Stimulated activated naive CD8-positive, alpha-beta T cell treated with anti-CD3 and anti-CD28 coated beads, Interleukin-15, Interleukin-2, amounts not matched to agents 100 ng/mL and 50 ng/mL, for 24 hours (primary cell): ENCODE data around the gene ANKRD31.
A peak's percentile ranks its signal among the peaks of the same experiment; 100 is the strongest.

Source experiments
- H3K27ac Mint-ChIP-seq: one replicate; pipeline ENCODE4 v1.8.0; 2021; ENCODE audit warnings: mild to moderate bottlenecking, mixed read lengths
- H3K27me3 Mint-ChIP-seq: one replicate; pipeline ENCODE4 v1.8.0; 2021; ENCODE audit warnings: mixed read lengths
- H3K36me3 Mint-ChIP-seq: one replicate; pipeline ENCODE4 v1.8.0; 2021; ENCODE audit warnings: low read depth, mixed read lengths
- H3K4me1 Mint-ChIP-seq: one replicate; pipeline ENCODE4 v1.8.0; 2021; ENCODE audit warnings: low read depth, mixed read lengths
- H3K4me3 Mint-ChIP-seq: one replicate; pipeline ENCODE4 v1.8.0; 2021; ENCODE audit warnings: mild to moderate bottlenecking, mixed read lengths
- H3K9me3 Mint-ChIP-seq: one replicate; pipeline ENCODE4 v1.8.0; 2021; ENCODE audit warnings: mixed read lengths

ANKRD31 gene

DNA sequence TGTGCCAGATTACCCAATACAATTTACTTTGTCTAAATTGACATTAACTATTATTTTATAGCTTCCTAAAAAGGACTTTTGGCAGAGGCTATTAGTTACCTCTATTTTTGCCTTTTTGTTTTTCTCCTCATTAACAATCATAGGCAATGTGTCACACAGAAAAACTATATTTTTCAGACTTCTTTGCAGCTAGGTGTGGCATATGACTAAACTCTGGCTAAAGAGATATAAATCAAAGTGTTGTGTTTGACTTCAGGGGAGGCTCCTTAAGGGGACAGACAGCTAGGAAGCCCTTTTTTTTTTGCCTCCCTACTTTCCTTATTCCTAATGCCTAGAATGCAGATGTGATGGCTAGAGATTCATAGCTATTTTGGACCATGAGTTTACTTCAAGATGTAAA lies 164.6 kb downstream of the ANKRD31 start:
- H3K4me3 Mint-ChIP-seq, result no peak overlapping the region
- H3K27ac Mint-ChIP-seq, result no peak overlapping the region
- H3K4me1 Mint-ChIP-seq, result no peaks in the 10 kb centered on the region
- no peaks in the 10 kb centered on the region for H3K36me3 Mint-ChIP-seq
- no peaks in the 10 kb centered on the region for H3K27me3 Mint-ChIP-seq
- no peaks in the 10 kb centered on the region for H3K9me3 Mint-ChIP-seq

- Mint-ChIP-seq H3K27me3 (no peaks in the 10 kb centered on the region), H3K4me1 (no peaks in the 10 kb centered on the region), H3K9me3 (no peaks in the 10 kb centered on the region), H3K27ac (no peak overlapping the region), H3K4me3 (no peak overlapping the region), H3K36me3 (no peaks in the 10 kb centered on the region)
Measured at GRCh38 chr5:75071100-75071499, 165.6 kb downstream of the ANKRD31 start.

DNA sequence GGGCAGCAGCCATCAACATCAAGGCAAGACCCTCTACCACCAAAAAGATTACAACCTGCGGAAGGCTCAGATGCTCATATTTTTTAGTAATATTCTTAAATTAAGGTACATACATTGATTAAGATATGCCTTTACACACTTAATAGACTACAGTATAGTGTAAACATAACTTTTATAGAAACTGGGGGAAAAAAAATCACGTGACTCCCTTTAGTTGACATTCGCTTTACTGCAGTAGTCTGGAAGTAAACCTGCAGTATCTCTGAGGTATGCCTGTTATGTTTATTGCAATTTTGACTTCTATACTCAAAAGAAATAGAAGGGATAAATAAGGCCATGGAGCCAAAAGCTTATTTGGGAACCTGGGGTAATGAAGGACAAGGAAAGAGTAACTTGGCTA lies 169.2 kb downstream of the ANKRD31 start:
- no peaks in the 10 kb centered on the region for H3K27me3 Mint-ChIP-seq
- H3K4me1 Mint-ChIP-seq, result peaks cover 13% of the 10 kb centered on the region
- no peaks in the 10 kb centered on the region for H3K9me3 Mint-ChIP-seq
- peaks cover 2% of the 10 kb centered on the region for H3K36me3 Mint-ChIP-seq
- H3K4me3 Mint-ChIP-seq, result no peak overlapping the region
- no peak overlapping the region for H3K27ac Mint-ChIP-seq

- Mint-ChIP-seq H3K27me3 (no peaks in the 10 kb centered on the region), H3K9me3 (no peaks in the 10 kb centered on the region), H3K4me3 (no peak overlapping the region), H3K4me1 (peaks cover 51% of the 10 kb centered on the region), H3K27ac (peak overlapping the region; percentile 72), H3K36me3 (peaks cover 5% of the 10 kb centered on the region)
Measured at GRCh38 chr5:75062925-75063531, 173.7 kb downstream of the ANKRD31 start.

- Mint-ChIP-seq H3K4me3 (peak overlapping the region; percentile 3), H3K9me3 (no peaks in the 10 kb centered on the region), H3K27ac (peak overlapping the region; percentile 59), H3K4me1 (peaks cover 76% of the 10 kb centered on the region), H3K36me3 (peaks cover 5% of the 10 kb centered on the region), H3K27me3 (peaks cover 5% of the 10 kb centered on the region)
Measured at GRCh38 chr5:75059912-75060545, 176.6 kb downstream of the ANKRD31 start.

DNA sequence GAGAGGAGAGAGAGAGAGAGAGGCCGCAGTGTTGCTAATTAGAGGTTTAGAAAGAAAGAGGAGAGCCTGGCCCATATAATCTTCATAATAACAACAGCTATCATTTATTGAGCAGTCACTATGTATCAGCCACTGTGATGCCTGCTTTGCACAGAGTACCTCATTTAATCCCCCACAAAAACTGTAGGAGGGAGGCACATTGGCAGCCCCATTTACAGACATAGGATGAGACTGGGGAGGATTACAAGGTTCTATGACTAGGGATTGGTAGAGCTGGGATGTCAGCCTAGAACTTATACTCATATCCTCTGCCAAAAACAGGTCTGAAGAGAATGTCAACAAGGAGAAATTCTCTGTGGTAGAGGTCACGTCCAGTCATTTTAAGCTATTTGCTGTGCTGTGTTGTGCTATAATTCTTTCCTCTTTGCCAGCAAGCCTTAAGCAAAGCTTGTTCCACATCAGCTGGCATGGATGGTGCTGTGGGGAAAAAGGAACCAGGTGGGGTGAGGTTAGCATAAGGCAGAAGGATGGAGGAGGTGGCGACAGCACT lies 177.6 kb downstream of the ANKRD31 start:
- H3K9me3 Mint-ChIP-seq, result no peaks in the 10 kb centered on the region
- H3K27ac Mint-ChIP-seq, result peak overlapping the region; percentile 65
- peaks cover 5% of the 10 kb centered on the region for H3K36me3 Mint-ChIP-seq
- peaks cover 86% of the 10 kb centered on the region for H3K4me1 Mint-ChIP-seq
- peaks cover 13% of the 10 kb centered on the region for H3K27me3 Mint-ChIP-seq
- H3K4me3 Mint-ChIP-seq, result peak overlapping the region; percentile 3

- H3K9me3 Mint-ChIP-seq, result no peaks in the 10 kb centered on the region
- H3K27ac Mint-ChIP-seq, result peak overlapping the region; percentile 10
- peaks cover 4% of the 10 kb centered on the region for H3K36me3 Mint-ChIP-seq
- no peak overlapping the region for H3K4me3 Mint-ChIP-seq
- peaks cover 83% of the 10 kb centered on the region for H3K4me1 Mint-ChIP-seq
- peaks cover 13% of the 10 kb centered on the region for H3K27me3 Mint-ChIP-seq
Measured at GRCh38 chr5:75057561-75057960, 179.1 kb downstream of the ANKRD31 start.

DNA sequence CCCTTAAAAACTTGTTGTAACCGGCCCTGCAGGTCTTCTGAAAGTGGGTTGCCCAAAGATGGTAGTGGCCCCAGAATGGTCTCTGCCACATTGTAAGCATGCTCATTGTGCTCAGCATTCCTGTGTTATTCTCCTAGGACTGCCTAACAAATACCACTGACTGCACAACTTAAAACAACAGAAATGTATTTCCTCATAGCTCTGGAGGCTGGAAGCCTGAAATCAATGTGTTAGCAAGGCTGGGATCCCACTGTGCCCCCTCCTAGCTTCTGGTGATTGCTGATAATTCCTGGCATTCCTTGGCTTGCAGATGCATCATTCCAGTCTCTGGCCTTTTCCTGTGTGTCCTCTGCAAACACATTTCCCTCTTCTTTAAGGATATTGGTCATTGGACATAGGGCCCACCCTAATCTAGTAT lies 180.9 kb downstream of the ANKRD31 start:
- H3K36me3 Mint-ChIP-seq, result no peaks in the 10 kb centered on the region
- peaks cover 88% of the 10 kb centered on the region for H3K4me1 Mint-ChIP-seq
- H3K9me3 Mint-ChIP-seq, result no peaks in the 10 kb centered on the region
- no peak overlapping the region for H3K27ac Mint-ChIP-seq
- no peak overlapping the region for H3K4me3 Mint-ChIP-seq
- H3K27me3 Mint-ChIP-seq, result peaks cover 13% of the 10 kb centered on the region

- Mint-ChIP-seq H3K27me3 (peaks cover 16% of the 10 kb centered on the region), H3K4me1 (peaks cover 88% of the 10 kb centered on the region), H3K36me3 (no peaks in the 10 kb centered on the region)
Measured at GRCh38 chr5:75054134-75054930, 182.3 kb downstream of the ANKRD31 start.

DNA sequence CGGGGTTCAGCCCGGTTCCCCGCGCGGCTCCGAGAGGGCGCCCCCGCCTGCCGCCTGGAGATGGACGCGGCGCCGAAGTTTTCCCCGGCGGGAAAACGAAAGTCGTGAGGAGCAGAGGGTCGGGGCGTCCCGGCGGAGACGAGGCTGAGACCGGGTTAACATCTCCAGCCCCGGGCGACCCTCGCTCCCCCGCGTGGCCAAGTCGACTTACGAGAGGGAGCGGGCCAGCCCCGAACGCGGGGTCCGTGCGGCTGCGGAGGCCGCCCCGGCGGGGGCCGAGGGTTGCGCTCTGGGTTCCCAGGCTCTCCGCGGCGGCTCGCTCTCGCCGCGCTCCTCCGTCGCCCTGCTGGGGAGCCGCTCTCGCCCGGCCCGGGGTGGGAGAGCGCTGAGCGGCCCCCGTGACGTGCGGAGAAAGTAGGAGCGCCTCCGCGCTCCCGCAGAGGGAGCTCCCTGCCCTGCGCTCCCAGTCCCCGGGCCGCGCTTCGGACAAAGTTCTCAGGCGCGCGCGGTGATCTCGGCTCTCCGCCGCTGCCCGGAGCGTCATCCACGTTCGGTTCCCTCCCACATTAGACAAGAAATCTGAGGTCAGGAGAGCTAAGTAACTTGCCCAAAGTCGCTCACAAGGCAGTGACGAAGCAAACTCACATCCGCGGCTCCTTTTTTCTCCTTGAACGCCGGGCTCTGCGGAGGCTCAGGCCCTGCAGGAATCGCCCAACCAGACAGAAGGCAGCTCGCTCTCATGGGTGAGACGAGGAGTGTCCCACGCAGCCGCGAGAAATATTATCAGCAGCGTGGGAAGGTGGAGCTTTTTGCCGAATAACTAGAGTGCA lies 183.2 kb downstream of the ANKRD31 start:
- Mint-ChIP-seq H3K4me1 (peaks cover 88% of the 10 kb centered on the region), H3K9me3 (no peaks in the 10 kb centered on the region), H3K27me3 (peaks cover 16% of the 10 kb centered on the region), H3K27ac (peak overlapping the region; percentile 67), H3K4me3 (peak overlapping the region; percentile 85), H3K36me3 (no peaks in the 10 kb centered on the region)

More at GRCh38 chr5:75054134-75054930, 182.3 kb downstream of the ANKRD31 start:
- peak overlapping the region; percentile 67 for H3K27ac Mint-ChIP-seq
- peak overlapping the region; percentile 85 for H3K4me3 Mint-ChIP-seq
- no peaks in the 10 kb centered on the region for H3K9me3 Mint-ChIP-seq

- Mint-ChIP-seq H3K27ac (no peak overlapping the region), H3K4me1 (peaks cover 88% of the 10 kb centered on the region), H3K4me3 (peak overlapping the region; percentile 71), H3K9me3 (no peaks in the 10 kb centered on the region), H3K27me3 (peaks cover 16% of the 10 kb centered on the region), H3K36me3 (no peaks in the 10 kb centered on the region)
Measured at GRCh38 chr5:75053054-75053303, 183.7 kb downstream of the ANKRD31 start.

- H3K27ac Mint-ChIP-seq, result peak within 1 kb of the TSS; percentile 88
- peak within 1 kb of the TSS; percentile 94 for H3K4me3 Mint-ChIP-seq
- no peaks in the 10 kb centered on the region for H3K36me3 Mint-ChIP-seq
- H3K27me3 Mint-ChIP-seq, result peaks cover 16% of the 10 kb centered on the region
- no peaks in the 10 kb centered on the region for H3K9me3 Mint-ChIP-seq
- peaks cover 87% of the 10 kb centered on the region for H3K4me1 Mint-ChIP-seq
Measured at GRCh38 chr5:75052192-75053053, 184.3 kb downstream of the ANKRD31 start, which contains the start of gene GCNT4. Gene GCNT4 (minus strand): TSS chr5:75052558. CDS start chr5:75030037, 22,521 bp downstream.

- Mint-ChIP-seq H3K4me3 (peak overlapping the region; percentile 94), H3K9me3 (no peaks in the 10 kb centered on the region), H3K4me1 (peaks cover 81% of the 10 kb centered on the region), H3K27me3 (peaks cover 15% of the 10 kb centered on the region), H3K36me3 (no peaks in the 10 kb centered on the region), H3K27ac (peak overlapping the region; percentile 88)
Measured at GRCh38 chr5:75051217-75051751, 185.4 kb downstream of the ANKRD31 start.
